ENCODE measurements around the gene APBB2.
A peak's percentile ranks its signal among the peaks of the same experiment; 100 is the strongest.
"Not testable (repeated sequence)": the region's sequence is repeated elsewhere in the genome, so short reads cannot be mapped to it uniquely, and the experiment has no call there.

APBB2 gene

DNA sequence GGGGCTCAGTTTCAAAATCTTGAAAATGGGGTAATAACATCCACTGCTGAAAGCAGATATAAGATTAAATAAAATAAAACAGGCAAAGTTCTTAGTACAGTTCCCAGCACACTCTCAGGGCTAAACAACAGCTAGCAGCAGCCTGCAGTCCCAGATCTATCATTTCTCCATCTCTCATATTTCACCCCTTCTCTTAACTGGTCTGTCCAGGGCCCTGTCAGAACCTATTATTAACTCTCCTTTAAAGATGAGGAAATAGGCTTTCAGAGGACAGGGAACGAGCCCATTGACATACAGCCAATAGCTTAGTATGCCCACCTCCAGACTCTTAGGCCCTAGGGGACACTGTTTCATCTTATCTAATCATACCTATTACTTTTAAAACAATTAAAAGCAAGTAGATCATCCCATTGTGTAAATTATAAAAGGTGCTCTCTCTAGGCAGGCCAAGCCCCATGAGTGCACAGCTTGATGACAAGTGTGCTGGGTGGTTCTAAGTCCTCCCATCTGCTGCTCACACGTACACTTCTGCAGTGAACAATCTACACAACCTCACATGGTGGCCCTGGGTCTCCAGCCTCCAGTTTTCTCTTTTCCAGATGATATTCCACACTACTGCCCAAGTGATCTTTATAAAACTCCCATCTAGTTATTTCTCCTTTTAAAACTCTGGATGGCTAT, 119.0 kb downstream of the APBB2 start:
- no peak for DNase-seq

DNA sequence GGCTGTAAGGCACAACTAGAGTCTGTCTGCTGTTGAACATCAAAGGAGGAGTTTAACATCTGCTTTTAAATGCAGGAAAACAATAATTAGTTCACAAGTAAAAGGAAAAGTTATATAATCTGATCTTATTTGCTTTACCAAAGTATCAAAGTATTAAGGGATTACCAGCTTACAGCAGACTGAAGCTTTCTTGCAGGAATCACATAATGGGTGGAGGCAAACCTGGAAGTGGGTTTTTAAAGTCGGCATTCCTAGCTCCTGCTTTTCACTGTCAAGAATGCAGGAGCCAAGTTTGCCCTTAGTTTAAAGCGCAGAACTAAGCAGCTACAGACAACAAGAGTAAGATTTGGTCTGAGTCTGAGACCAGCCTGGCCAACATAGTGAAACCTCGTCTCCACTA, 122.2 kb downstream of the APBB2 start:
- no peak for DNase-seq

DNA sequence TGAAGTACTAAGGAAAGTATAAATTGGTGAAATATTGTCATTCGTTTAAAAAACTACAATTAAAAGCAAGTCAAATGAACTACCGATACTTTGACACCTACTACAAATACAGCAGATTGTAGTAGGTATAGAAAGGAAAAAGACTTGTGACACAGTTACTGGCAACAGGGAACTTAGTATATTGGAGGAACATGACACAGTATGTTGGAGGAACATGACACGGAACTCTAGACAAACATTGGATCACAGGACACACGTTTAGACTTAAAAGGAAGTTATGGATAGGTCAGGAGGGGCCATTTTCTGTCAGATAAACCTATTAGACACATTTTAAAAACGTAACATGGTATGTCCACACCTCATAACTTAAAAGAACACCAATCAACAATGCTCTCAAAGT, 132.5 kb downstream of the APBB2 start:
- no peak for DNase-seq

DNA sequence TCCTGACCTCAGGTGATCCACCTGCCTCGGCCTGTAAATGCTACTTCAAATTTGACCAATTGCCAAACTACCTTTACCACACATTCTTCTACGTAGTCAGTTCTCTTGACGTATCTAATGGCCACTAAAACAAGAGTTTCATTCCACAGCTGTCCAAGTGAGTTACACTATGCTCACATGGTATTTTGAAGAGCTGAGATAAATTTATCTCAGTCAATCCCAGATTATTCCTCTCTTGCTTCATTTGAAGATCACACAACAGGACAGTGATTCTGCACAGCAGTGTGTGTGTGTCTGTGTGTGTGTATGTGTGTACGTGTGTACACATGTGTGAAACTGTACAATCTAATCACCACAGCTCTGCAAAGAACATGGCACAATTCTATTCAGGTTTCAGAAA, 133.4 kb downstream of the APBB2 start:
- no peak for DNase-seq

DNA sequence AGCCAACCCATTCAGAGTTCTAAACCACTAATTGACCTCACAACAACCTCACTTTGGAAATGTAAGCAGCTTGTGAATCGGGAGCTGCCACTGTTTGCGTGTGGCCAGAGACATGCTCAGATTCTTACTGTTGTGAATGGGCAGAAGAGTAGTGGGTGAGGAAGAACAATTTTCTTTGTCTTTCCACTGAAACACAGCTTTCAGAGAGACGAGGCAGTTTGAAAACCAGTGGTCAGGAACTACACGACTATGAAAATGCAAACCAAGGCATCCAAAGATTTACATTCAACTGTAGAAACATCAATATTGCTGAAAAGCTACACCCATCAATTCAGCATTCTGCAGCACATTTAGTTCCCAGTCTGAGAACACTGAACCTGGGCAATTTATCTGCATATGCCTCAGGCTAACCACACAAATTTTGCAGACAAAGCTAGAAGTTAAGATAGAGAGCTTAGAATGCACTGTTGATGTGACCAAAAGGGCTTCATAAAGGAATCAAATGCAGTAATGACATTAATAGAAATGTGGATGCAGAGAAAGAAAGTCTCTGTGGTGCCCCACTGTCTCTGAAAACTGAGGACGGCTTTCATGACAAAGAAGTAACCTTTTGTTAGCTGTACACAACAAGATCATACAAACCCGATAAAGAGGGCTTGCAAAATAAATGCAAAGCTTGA, 134.3 kb downstream of the APBB2 start:
- peak; percentile 95 for DNase-seq

DNA sequence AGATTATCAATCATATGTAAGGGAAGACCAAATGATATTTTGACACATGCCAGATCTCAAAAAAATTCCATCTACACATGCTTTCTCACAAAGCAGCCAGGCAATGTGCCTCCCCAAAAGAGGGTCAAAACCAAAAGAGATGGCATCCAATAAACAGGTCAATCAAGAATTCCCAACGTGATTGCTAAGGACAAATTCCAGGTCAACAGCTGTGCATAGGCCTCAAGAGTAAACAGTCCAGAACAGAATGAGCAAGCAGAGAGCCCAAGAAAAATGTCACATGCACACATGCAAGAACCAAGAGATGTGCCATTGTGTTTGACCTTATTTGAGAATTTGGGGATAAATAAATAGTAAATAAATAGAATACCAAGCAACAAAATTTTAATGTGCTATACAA, 136.7 kb downstream of the APBB2 start:
- no peak for DNase-seq

DNA sequence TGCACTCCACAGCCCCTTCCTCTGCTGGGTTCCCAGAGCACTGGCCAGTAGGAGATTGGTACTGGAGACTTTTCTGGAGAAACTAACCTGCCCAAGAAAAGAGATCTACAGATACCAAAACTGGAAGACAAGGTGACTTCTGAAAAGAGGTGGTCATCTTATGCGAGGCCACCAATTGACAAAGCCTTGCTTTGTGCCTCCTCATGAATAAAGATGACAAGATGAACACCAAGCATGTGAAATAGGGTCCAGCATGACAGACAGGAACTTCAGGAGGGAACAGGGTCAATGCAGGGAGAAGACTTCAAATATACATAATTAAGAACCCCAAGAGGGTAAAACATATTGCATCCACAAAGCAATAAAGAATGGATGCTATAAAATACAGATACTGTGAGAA, 137.9 kb downstream of the APBB2 start:
- no peak for DNase-seq

DNA sequence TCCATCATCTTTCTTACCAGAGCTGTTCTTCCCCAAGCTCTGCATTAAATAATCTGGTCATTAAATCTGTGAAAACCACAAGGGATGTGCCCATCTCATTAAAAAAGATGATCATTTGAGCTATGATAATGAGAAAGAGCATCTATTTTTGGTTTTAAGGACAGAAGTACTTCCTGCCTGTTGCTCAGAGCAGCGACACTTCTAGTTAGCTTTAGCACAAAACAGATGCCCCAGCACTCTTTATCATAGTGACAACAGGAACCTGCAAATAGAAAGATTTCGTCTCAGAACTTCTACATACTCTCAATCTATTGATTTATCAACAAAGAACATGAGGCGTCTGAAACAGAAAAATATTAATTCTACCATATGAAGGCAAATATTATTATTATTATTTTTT, 140.1 kb downstream of the APBB2 start:
- no peak for DNase-seq

DNA sequence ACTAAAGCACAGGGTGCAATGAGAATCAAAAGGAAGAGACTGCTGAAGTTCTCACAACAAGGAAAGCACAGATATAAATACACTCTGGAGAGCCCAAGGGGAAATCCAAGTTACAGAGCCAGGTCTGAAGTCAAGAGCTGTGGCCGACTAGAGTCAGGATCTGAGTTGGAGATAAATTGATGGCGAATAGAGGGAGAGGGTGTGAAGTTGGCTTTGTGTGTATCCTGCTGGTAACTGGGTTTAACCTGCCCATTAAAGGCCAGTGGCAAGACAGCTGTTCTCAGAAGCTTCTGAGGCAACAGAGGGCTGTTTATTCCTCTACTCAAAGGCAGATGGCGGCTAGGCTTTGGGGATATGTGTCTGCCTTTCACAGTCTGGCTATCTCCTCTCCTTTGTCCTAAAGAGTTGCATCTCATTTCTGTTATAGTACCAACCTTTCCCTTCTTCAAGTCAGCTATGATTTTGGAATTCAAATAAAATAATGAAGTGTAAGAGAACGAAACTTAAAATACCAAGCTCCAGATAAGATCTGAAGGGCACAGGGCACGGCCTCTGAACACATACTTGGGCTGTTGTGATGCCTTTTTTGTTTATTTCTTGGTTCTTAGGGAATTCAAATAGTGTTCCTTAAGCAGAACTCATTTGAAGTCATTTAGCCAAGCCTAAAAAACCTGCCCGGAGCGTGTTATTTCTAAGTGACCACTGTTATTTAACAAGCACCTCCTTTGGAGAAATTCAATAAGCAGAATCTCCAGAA, 142.1 kb downstream of the APBB2 start:
- DNase-seq, result no peak

DNA sequence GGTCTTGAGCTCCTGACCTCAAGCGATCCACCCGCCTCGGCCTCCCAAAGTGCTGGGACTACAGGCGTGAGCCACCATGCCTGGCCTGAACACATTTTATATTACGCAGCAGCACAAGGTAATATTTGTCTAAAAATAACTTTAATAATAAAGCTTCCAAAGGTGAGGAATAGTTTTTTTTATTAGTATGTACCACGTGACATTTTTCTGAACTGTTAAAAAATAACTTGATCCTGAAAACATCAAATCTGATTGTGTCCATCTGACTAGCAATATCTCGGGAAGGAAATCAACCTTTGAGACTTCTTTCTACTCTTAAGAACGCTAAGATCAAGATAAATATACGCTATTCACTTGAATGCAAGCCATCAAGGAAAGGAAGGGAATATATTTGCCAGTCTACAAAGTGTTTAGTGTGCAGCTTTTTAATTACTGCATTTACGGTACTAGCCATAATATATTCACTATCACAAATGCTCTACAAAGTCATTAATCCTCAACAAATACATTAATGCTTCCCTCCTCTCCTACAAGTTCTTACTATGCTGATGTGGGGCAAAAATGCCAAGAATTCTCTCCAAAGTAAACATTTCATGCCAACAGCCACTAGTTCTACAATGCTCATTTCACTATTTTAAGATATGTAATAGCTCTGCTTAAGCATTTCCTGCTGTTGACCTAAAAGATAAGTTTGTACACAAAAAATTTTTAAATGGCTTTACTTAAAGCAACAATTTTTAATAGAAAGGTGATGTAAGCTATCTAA, 143.6 kb downstream of the APBB2 start:
- DNase-seq, result no peak

DNA sequence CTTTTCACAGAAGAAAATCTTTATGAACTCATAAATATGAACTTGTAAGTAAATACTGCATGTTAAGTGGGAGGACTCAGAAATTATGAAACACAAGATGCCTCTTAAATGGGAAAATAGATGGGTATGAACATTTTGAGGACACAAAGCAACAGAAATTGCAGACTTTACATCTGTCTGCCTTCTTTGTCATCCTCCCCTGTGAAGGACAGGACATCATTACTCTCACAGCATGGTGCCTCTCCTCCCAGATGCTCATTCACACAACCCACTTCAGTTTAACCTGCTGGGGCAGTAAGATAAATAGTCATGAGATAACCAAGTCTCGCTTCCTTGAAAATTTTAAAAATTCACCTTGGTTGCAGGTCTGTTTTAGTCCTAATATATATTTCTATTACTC, 144.5 kb downstream of the APBB2 start:
- no peak for DNase-seq

DNA sequence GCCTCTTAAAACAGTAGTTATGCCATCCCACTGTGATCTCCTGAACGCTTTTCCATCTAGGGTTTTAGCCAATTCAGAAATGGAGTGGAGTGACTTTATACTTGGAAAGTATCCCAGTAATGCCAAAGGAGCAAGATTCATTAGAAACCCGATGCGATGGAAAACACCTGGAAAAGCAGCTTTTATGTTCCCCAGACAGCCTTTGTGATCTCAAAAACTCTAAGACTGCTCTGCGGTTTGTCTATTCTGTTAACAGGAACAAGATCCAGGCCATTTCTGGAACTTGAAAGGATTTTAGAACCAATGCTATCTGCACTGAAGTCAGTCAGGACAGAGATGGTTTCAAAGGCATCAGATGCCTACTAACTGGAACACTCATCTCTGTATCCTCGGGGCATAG, 145.1 kb downstream of the APBB2 start:
- no peak for DNase-seq

DNA sequence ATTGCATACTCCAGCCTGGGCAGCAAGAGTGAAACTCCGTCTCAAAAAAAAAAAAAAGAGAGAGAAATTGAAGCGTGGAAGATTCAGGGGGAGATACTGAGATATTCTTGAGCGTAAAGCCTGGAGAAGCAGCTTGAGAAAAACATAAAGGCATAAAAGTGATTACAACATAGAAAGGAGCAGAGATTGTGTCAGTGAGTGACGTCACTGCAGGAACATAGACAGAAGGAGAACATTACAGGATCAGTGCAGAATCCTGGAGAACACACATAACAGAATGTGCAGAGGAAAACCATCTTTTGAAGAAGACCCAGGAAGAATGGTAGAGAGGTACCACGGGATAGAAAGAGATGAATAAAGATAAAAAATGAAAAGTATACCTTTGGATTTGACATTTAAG, 147.0 kb downstream of the APBB2 start:
- DNase-seq, result no peak

DNA sequence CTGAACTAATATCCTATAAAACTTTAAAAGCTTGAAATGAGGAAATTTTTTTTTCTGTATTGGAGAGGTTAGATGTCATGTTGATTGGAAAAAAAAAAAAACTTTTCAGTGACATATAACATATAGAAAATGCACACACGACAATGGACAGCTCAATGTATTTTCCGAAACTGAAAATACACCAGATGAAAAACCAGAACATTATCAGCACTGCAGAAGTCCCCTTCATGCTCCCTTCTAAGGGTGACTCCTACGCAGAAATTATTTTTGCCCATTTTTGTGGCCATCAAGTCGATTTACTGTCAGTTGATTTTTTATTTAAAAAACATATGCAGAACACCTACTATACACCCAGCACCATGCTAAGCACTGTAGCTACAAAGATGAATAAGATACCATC, 148.3 kb downstream of the APBB2 start:
- no peak for DNase-seq

DNA sequence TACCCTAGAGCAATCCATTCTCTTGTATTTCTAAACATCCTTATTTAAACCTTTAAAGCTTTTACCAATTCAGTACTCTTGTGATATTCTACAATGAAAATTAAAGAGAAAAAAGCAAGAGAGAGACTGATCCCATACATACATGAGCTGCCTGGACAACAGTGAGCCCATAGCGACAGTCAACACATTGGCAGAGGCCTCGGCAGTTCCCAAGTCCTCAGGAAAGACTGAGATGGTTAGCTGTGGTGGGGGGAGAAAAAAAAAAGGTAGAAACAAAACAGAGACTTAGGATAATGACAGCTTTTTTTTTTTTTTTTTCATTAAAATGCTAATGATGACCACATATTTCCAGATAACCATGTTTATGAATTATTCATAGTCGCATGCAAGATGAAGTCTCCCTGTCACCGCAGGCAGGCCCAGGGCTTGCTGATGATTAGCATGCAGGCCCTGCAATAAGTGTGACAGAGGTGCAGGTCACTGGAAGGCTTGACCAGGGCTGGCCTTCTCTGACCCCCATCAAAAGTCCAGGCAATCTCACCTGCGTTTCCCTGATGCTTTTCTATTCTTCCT, 148.8 kb downstream of the APBB2 start:
- DNase-seq, result peak; percentile 22

DNA sequence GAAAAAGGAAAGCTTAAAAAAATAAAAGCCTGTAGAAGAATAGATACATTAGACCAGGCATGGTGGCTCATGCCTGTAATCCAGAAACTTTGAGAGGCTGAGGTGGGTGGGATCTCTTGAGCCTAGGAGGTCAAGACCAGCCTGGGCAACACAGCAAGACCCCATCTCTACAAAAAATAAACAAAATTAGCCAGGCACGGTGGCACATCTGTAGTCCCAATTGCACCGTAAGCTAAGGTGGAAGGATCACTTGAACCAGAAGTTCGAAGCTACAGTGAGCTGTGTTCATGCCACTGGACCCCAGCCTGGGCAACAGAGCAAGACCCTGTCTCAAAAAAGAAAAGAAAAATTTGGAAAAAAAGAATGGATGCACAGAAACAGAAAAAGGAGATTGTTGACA, 149.4 kb downstream of the APBB2 start:
- DNase-seq, result no peak

DNA sequence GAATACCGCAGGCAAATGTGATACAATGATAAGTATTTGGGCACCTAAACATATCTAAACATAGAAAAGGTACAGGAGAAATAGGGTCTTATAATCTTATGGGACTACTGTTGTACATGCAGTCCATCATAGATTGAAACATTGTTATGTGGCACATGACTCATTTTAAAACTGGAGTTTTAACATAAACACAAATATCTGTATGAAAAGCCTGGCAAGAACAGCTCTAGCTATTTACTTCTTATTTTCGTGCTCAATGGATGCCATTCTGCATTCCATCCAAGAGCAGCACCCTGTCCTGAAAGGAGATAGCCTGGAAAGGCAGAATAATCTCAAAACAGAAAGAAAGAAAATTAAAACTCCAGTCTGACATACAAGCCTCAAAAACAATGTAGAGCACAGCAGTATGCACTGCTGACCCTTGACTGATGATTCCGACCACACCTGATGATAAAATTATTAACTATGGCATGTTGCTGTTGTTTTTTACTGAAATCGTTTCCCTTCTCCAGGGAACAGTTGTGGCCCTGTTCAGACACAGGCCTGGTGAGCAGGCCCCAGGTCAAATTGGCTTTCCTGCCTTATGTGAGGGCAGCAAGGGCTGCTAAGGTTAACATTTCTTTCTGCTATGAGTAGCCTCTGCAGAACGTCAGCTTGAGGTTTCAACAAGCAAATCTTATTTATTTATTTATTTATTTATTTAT, 152.7 kb downstream of the APBB2 start:
- DNase-seq, result no peak

DNA sequence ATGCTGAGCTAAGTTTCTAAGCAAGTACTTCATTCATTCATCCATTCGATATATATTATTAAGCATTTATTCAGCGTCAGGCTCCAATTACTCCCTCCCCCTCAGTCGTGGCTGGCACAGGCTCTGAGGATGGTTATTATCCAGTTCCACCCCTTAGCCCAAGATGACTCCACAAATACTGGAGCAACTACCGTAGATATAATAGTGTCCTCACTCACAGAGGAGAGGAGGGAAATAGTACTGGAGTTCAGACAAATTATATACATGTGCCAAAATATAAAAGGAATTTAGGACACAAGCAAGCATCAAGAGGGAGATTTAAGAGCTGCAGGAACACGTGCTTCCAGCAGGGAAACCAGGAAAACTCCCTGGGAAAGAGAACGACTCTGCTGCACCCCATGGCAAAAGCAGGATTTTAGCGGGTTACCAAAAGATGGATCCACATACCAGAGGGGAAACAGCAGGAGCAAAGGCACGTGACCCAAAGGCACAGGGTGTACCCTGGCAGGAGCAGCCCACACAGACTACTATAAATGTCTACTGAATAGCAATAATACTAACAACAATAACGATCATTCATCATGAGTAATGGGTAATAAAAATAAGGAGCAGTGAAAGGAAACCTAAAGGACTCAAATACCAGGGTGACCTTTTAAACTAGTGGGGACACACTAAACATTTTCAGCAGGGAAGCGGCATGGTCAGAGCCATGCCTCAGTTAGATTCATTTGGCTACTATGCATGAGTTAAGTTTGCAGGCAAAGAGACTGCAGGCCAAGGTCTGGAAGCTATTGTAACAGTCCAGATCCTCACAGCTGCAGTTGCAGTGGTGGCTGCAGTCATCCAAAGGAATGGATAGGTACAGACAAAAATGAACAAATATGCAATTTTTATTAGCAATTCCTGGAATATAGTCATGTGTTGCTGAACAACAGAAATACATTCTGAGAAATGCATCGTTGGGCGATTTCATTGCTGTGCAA, 153.7 kb downstream of the APBB2 start:
- DNase-seq, result no peak

DNA sequence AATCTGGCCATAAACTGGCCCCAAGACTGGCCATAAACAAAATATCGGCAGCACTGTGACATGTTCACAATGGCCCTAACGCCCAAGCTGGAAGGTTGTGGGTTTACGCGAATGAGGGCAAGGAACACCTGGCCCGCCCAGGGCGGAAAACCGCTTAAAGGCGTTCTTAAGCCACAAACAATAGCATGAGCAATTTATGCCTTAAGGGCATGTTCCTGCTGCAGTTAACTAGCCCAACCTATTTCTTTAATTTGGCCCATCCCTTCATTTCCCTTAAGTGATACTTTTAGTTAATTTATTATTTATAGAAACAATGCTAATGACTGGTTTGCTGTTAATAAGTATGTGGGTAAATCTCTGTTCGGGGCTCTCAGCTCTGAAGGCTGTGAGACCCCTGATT, 154.9 kb downstream of the APBB2 start:
- DNase-seq, result not testable (repeated sequence)

DNA sequence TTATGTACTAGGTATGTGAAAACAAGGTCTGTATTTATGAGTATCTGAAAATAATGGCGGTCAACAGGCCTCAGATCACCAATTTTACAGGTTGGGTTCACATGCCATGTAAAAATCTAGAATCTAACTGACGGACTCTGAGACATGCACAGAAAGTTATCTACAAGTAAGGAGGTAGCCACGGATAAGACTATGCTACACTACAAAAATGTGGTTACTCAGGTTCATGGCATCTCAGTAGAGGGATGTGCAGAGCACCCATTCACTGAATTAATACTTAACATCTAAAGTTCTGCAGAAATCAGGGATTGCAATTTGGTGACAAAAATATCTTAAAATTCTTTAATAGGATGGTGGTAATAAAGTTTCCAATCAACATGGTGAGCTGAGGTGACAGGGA, 155.9 kb downstream of the APBB2 start:
- DNase-seq, result no peak

DNA sequence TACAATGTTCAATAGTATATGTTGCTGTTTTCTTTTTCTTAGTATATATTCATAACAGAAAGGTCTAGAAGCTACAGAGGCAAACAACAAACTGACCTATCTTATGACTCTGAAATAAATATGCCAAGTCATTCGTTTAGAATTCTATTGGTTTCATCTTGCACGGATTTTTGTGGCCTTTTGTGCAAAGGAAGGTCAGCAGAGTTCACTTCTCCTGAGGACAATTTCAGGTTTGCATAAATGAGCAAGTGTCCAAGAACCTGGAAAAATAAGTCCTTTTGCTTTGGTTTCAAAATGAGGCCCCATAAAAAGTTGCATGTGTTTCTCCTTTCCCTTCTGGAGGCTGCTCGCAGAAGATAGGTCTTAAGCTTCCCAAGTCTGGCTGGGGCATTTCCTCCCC, 156.9 kb downstream of the APBB2 start:
- DNase-seq, result no peak
